ENCODE measurements around the gene TUB. TPM values are rescaled to one million over a fixed set of nuclear protein-coding genes. Genes with fewer than 3 reads are reported as not detected.

The TUB gene, protein sequence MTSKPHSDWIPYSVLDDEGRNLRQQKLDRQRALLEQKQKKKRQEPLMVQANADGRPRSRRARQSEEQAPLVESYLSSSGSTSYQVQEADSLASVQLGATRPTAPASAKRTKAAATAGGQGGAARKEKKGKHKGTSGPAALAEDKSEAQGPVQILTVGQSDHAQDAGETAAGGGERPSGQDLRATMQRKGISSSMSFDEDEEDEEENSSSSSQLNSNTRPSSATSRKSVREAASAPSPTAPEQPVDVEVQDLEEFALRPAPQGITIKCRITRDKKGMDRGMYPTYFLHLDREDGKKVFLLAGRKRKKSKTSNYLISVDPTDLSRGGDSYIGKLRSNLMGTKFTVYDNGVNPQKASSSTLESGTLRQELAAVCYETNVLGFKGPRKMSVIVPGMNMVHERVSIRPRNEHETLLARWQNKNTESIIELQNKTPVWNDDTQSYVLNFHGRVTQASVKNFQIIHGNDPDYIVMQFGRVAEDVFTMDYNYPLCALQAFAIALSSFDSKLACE
- total RNA-seq: 1 to 10 TPM; 1.9 to 8.5 (median 3.0) TPM

- TF ChIP-seq POLR2AphosphoS5 (IDR thresholded peaks at IDR 0.05): no peak
- DNase-seq (ENCODE audit: low spot score in 2 of 2): no peak
- WGBS: 0% methylated on average over 11 of the region's 104 CpGs
- Histone ChIP-seq H3K27me3 (peaks cover 6% of the 10 kb centered on the region), H3K9me3 (no peaks in the 10 kb centered on the region), H3K27ac (no peak within 1 kb of the TSS), H3K4me1 (peaks cover 24% of the 10 kb centered on the region), H3K36me3 (no peaks in the 10 kb centered on the region), H3K4me3 (peak within 1 kb of the TSS; percentile 71)
Observed at GRCh38 chr11:8080674-8081590, at the start of gene TUB. TSS of gene TUB (plus strand) at chr11:8081211. CDS start at chr11:8081511, 300 bp downstream.

DNA sequence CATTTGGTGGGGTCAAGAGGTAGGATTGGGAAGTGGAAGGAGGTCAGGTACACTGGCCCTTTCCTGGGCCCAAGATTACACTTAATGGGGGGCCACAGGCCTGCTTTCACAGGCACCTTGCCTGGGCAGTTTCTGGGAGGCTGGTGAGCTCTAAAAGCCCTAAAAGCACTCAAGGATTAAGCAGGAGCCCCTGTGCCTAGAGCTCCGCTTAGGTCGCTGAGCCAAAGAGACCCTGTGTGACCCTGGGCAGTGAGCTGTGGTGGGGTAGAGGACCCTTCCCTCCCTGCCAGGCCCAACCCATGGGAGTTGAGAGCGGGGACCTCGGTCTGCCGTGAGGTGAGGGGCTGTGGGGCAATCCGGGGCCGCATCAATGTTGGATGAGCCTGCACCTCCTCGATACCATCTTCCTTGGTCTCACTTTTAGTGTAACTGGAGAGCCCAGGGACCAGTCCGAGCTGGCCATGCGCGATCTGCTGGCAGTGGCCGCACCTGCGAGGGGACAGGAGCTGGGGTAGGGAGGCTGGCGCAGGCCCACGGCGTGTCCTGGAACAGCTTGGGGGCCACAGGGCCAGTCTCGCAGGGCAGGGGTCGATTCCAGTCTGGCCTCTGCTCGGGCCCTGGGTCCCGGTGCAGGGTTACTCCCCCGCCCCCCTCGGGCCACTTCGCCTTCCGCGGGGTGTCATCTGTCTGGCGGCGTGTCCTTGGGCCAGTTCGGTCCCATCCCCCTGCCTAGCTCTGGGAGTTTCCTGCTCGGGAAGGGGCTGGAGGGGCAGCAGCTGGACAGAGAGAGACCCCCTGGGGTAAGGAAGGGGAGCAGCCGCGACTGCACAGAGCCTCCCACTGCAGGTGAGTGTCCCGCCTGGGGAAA is 49.5 kb upstream of the TUB start:
- DNase-seq (ENCODE audit: low spot score in 2 of 2): peak in 1 of 2 donors; percentile 77
- peaks cover 26% of the 10 kb centered on the region for H3K4me1 ChIP-seq
- H3K36me3 ChIP-seq: no peaks in the 10 kb centered on the region
- H3K27me3 ChIP-seq: peaks cover 12% of the 10 kb centered on the region
- H3K27ac ChIP-seq: no peak overlapping the region
- no peak overlapping the region for H3K4me3 ChIP-seq
- H3K9me3 ChIP-seq: no peaks in the 10 kb centered on the region
- TF ChIP-seq EP300 (IDR thresholded peaks at IDR 0.05): no peak
- no peak for TF ChIP-seq CTCF (IDR thresholded peaks at IDR 0.05)
- no peak for TF ChIP-seq POLR2A (IDR thresholded peaks at IDR 0.05)
- TF ChIP-seq POLR2AphosphoS5 (IDR thresholded peaks at IDR 0.05): no peak
- 84% methylated on average over 16 of the region's 32 CpGs for WGBS

GRCh38 chr11:8032122-8032521 is 48.9 kb upstream of the TUB start:
- 92% methylated on average over 9 of the region's 10 CpGs for WGBS
- no peak overlapping the region for H3K27ac ChIP-seq
- H3K36me3 ChIP-seq: no peaks in the 10 kb centered on the region
- H3K27me3 ChIP-seq: peaks cover 12% of the 10 kb centered on the region
- H3K4me3 ChIP-seq: no peak overlapping the region
- peak in 1 of 2 donors; percentile 56 for DNase-seq (ENCODE audit: low spot score in 2 of 2)
- H3K4me1 ChIP-seq: peaks cover 26% of the 10 kb centered on the region
- no peak for TF ChIP-seq POLR2A (IDR thresholded peaks at IDR 0.05)
- TF ChIP-seq POLR2AphosphoS5 (IDR thresholded peaks at IDR 0.05): no peak
- no peak for TF ChIP-seq CTCF (IDR thresholded peaks at IDR 0.05)
- TF ChIP-seq EP300 (IDR thresholded peaks at IDR 0.05): no peak
- H3K9me3 ChIP-seq: no peaks in the 10 kb centered on the region

GRCh38 chr11:8032576-8033304 is 48.3 kb upstream of the TUB start:
- peak in 1 of 2 donors; percentile 40 for DNase-seq (ENCODE audit: low spot score in 2 of 2)
- WGBS: 32% methylated on average over 17 of the region's 20 CpGs
- peaks cover 12% of the 10 kb centered on the region for H3K27me3 ChIP-seq
- H3K9me3 ChIP-seq: no peaks in the 10 kb centered on the region
- no peaks in the 10 kb centered on the region for H3K36me3 ChIP-seq
- peaks cover 26% of the 10 kb centered on the region for H3K4me1 ChIP-seq
- TF ChIP-seq EP300 (IDR thresholded peaks at IDR 0.05) (no peak), CTCF (IDR thresholded peaks at IDR 0.05) (no peak), POLR2AphosphoS5 (IDR thresholded peaks at IDR 0.05) (no peak), POLR2A (IDR thresholded peaks at IDR 0.05) (no peak)
- no peak overlapping the region for H3K27ac ChIP-seq
- no peak overlapping the region for H3K4me3 ChIP-seq

Data from suprapubic skin (tissue), 4 donors.